ENCODE results near the gene ZNF775.

ZNF775 gene

DNA sequence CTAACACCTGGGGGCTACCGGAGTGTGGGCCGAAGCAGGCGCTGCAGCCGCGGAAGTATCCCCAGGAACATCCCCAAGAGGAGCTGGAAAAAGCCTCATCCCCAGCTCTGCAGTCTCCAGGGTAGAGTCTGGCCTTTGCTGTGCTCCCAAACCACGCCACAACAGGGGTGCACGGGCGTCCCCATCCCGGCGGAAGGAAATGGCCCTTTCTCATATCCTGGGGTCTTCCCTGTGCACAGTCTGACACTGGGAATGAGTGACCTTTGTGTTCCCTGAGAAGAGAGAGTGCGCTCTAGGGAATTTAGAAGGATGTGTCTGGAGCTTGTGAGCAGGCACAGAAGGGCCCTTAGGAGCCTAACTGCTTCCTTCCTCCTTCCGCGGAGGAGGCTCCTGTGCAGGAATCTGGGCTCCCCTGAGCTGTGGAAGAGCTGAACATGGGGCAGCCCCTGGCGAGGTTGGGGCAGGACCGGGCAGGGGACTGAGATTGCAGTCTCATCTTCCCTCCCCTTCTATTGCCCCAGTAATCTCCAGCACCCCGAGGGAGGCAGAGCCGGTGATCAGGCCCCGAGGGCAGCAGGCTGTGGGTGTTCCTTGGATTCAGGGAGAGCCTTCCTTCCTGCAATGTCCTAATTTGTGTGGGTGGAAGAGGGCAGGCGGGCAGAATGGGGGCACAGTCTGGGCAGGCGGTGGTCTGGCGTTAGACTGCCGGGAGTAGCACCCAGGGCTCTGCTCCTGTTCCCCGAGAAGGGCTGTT is 9.2 kb upstream of the ZNF775 start:
- no peak for DNase-seq

DNA sequence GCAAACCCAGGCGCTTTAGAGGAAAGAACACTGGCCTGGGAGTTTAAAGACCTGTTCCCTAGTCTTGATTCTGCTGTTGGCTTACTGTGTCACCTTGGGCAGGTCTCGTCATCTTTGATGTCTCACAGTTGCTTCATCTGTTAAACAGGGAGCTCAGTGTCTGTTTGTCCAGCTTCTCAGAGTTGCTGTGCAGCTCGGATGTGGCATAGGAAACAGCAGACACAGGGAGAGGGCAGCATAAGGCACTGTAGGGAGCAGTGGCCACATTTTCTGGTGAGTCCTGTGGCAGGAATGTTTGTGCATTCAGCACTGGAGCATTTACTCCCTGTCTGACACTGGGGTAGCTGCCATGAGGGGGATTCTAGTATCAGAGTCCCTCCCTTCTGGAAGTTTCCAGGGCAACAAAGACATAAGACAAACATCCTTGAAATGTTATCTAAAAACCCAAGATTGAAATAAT is 8.5 kb upstream of the ZNF775 start:
- no peak for DNase-seq

- DNase-seq = no peak
These were observed 7.8 kb upstream of the ZNF775 start for GRCh38 chr7:150371131-150371995.

- DNase-seq = no peak
These were observed 7.2 kb upstream of the ZNF775 start for GRCh38 chr7:150371996-150372270.

- DNase-seq = no peak
These were observed 6.7 kb upstream of the ZNF775 start for GRCh38 chr7:150372271-150373048.

DNA sequence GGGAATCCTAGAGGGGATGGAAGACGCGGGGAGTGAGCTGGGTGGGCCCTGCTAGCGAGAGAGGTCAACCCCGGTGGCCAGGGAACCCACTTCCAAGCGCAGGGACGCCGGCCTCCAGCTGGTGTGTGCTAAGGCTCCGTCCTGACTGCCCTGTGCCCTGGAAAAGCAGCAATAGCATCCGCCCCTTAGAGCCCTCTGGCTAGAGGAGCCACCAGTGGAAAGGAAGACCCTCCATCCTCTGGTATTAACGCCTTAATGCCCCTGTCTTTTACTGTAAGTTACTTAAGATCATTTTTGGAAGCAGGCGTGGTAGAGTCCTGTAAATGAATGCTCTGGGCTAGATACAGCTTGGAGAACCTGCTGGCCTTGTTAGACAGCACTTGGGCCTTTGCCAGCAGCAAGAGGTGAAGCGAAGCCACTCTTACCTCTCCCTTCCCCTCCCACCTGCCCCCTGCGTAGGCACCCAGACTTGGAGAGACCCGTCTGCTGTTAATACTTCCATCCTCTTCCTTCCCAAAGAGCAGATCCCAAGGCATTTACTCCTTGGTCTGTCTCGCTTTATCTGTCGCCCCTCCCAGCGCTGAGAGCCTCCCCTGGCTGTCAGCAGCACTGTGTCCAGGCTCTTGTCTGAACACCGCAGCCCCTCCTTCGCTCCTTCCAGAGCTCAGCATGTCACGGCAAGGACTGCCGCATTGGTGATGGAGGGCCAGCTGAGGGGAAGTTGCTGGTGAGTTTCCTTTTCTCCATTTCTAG is 5.9 kb upstream of the ZNF775 start:
- no peak for DNase-seq

- no peak for DNase-seq
These were observed 5.1 kb upstream of the ZNF775 start for GRCh38 chr7:150374026-150374425.

DNA sequence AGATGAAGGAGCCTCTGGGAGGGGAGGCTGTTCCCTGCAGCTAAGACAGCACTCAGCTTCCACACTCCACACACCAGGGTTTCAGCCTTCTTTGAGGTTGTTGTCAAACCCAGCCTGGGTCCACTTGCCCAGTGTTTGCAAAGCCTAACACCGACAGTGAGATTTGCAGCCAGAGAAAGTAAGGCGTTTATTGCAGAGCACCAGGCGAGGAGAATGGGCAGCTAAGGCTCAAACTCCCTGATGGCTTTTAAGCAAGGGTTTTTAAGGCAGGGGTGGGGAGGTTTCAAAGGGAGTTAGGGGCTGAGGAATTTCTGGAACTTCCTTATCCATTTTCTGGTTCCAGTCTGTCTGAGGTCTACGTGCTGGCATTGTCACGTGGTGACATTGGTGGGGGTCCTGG is 4.7 kb upstream of the ZNF775 start:
- no peak for DNase-seq

DNA sequence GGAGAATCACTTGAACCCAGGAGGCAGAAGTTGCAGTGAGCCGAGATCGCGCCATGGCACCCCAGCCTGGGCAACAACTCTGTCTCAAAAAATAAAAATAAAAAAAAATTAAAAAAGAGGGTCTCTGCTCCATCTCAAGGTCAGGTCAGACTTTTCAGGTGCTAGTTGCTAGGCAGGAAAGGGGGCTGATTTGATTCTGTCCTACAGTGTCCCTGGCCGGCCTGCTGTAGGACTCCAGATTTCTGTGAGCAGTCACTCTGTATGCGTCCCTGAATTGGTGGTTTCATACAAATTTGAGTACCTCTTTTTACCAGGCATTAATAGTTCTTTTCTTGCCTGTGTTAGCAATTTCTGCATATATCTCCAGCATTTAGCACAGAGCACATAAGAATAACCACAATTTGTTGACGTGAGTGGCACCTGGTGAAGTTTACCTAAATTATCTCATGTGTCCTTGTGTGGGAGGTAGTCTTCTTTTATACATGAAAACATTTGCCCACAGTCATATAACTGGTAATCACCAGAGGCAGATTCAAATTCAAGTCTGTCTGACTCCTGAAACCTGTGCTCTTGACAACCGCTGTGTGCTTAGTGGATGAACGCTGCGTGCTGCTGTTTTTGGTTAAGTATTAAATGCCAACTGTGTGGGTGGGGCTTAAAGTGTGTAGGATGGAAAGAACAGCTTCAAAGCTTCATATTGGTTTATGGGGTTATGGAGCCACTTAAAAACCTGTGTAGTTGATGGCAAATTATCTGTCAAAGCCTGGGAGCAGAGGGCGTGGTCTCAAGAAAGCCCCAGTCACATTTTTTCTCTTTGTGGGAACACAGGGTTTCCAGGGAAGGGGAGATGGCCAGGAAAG is 3.2 kb upstream of the ZNF775 start:
- no peak for DNase-seq

DNA sequence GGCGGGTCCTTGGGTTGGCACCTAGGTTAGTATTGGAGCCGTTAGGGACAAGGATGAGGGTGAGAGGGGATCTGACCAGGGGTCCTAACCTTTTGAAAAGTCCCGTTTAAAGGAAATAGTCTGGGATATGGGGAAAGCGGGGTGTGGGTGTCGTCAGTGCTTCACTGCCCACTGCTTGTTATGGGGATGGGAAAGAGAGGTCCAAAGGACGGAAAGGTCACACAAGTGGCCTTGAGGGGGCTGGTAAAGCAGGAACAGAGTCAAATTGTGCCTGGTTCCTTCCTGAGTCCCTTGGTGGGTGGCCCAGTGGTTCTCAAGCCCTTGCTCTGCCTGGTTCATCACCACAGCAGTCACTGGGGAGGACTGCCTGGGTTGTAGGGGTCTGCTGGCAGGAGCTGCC is 2.6 kb upstream of the ZNF775 start:
- DNase-seq = no peak

- DNase-seq = no peak
These were observed 1.9 kb upstream of the ZNF775 start for GRCh38 chr7:150377196-150377595.

DNA sequence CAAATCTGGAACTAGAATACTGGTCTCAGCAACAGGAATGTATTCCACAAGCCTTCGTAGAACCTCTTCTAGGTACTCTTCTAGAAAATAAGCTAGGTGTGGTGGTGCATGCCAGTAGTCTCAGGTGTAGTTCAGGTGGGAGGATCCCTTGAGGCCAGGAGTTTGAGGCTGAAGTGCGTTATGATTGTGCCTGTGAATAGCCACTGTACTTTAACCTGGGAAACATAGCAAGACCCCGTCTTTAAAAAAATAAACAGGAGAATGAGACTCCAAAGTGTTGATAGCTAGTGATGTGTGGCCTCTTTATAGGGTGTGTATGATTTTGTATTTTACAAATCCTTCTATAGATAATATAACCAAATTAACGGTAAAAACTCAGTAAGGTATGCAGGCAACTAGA is 1.5 kb upstream of the ZNF775 start:
- DNase-seq = no peak

- DNase-seq = peak; percentile 56
These were observed 846 bp upstream of the ZNF775 start for GRCh38 chr7:150378115-150378852.

DNA sequence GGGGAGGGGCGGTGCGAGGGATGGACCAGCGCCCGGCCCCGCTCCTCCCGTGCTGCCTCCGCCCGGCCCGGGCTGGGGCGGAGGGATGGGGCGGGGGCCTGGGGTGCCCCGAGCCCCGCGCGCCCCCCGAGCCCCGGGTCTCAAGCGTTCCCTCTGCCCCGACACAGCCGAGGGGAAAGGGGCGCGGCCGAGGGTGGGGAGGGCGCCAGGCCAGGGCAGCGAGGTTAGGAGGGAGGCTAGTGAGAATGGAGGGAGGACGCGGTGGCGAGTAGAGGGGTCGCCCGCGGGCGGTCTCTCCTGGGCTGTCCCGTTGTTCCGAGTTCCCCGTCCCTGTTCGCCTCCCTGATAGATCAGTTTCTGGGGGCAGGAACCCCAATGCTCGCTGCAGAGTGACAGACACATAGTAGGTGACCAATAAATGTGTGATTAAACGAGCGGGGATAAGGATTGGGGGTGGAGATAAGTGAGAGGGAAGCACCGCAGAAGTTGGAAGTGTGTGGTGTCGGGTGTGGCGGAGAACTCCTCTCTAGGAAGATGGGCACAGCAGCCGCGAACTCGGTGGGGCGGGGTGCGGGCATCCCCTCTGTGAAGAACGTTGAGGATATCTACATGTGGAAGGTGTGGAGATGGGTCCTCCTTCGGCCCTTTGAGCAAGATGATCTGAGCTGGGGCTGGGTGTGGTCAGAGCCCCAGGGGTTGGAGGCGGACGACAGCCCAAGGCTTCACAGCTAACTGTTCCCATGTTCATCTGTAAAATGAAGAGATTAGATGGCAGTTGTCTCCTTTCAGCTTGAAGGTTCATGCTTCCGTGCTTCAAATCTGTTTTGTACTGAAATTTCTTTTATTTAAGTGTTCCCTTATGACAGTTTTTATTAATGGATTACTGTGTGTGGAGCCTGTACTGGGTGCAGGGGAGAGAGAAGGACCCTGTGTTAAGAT is 580 bp downstream of the ZNF775 start:
- peak; percentile 54 for DNase-seq

GRCh38 chr7:150380463-150380862 is 1.3 kb downstream of the ZNF775 start:
- DNase-seq = no peak

GRCh38 chr7:150381096-150381495 is 2.0 kb downstream of the ZNF775 start:
- no peak for DNase-seq

DNA sequence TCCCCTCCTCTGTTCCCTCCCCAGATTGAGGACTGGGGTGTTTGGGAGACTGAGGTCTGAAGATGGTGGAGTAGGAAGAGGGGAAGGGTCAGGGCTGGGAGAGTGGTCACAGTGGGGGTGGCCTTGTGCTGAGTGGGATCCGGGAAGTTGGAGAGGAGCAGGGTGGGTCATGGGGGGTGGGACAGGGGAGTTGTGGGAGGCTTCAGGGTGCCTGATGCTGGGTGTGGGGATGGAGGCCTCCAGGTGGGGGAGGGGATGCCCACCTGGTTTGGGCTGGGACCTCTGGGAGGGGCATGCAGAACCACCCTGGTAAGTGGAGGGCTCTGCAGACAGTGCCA is 2.6 kb downstream of the ZNF775 start:
- no peak for DNase-seq

DNA sequence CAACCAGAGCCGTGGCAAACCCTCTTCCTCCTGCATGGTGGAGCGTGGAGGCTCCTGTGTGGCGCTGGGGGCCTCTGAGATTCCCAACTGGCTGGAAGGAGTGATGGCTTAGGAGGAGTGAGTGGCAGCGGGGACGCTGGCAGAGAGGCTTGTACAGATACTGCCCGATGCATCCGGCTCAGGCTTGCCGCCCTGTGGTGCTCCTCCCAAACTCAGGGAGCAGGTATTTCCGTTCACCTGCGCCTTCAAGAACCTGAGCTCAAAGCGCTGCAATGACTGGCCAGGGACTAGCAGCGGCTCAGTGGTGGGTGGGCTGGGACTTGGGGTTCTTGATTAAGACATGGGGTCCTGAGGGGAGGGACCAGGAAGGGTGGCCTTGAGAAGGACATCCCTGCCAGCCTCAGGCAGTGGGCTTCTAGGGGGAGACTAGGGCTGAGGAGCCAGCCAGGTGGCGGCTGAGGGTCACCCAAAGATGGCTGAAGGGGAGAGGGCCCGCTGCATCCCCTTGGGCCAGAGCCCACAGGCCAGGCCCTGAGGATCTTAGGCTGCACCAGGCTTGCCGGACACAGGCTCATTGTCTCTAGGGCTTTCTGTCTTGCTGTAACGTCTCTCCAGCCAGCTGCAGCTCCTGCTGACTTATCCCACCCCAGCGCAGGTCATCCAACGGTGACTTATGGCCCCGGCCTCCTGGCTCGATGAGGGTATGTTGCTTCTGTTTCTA is 3.2 kb downstream of the ZNF775 start:
- peak; percentile 52 for DNase-seq

GRCh38 chr7:150382844-150383225 is 3.7 kb downstream of the ZNF775 start:
- no peak for DNase-seq

All from midbrain (tissue), 1 donor.